RWPE2 (cell line): ENCODE results near the gene ZFHX3.

Experiments used
- ATAC-seq: fragments of 200-7000 bp; cut with Tn5 transposase; 3 replicates; pipeline ENCODE4 v1.9.1; 2021; ENCODE audit warnings: low read depth
- DNase-seq: peaks from one replicate; pipeline ENCODE4 v3.0.0-alpha.2; 2020; ENCODE audit warnings: low spot score
- H3K27ac ChIP-seq: fragments of 450-650 bp; 2 replicates; pipeline ENCODE4 v1.5.1; 2017; ENCODE audit warnings: mild to moderate bottlenecking; ENCODE audit not compliant: poor library complexity, severe bottlenecking
- H3K27me3 ChIP-seq: fragments of 250-450 bp; sonication (Bioruptor Pico); 2 replicates; pipeline ENCODE4 v1.5.1; 2021; ENCODE audit warnings: mild to moderate bottlenecking, moderate library complexity; ENCODE audit not compliant: insufficient read depth, poor library complexity, severe bottlenecking
- H3K36me3 ChIP-seq: fragments of 250-450 bp; sonication (Bioruptor Pico); 2 replicates; pipeline ENCODE4 v1.5.1; 2020; ENCODE audit warnings: low read depth, mild to moderate bottlenecking, moderate library complexity
- H3K4me1 ChIP-seq: fragments of 250-450 bp; sonication (Bioruptor Pico); 2 replicates; pipeline ENCODE4 v1.5.1; 2021; ENCODE audit warnings: mild to moderate bottlenecking, moderate library complexity; ENCODE audit not compliant: insufficient read depth, poor library complexity, severe bottlenecking
- H3K4me3 ChIP-seq: fragments of 250-450 bp; sonication (Bioruptor Pico); 2 replicates; pipeline ENCODE4 v1.5.1; 2021; ENCODE audit warnings: mild to moderate bottlenecking, moderate library complexity; ENCODE audit not compliant: severe bottlenecking
- H3K9me3 ChIP-seq: fragments of 250-450 bp; sonication (Bioruptor Pico); 2 replicates; pipeline ENCODE4 v1.5.1; 2021; ENCODE audit warnings: mild to moderate bottlenecking, moderate library complexity; ENCODE audit not compliant: severe bottlenecking
- CTCF ChIP-seq: fragments of 450-650 bp; IDR thresholded peaks from one replicate; pipeline ENCODE4 v1.5.1; 2017; ENCODE audit warnings: mild to moderate bottlenecking, moderate library complexity; ENCODE audit not compliant: poor library complexity, severe bottlenecking

The ZFHX3 gene

DNA sequence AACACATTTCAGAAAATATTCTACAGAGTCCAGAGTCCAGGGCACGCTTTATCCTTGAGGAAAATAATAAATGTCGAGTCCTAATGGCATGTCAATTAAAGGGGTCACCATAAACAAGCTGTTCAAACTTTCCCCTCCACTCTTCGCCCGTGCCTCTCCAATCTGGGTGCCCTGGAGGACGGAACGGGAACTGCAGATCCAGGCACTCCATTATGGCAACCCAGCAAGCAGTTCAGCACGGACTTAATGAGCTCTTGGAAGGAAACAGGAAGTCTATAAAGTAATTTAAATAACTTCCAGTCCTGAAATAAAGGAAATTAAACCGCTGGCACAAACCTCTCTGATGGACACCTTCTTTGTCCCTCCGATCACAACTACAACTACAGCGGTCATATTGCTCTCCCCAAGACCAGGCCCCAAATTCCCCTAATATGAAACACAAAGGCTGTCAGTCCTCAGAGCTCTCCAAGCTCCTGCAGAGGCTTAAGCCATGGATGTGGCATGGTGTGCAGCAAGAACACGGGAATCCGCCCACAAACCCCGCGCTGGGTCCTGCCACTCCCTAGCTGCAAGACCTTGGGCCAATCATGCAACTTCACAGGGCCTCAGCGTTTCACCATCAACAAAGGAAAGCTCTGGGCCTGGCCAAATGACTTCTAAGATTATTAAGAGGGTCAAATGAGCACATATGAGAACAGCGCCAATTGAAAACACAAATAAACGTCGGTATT lies 52.6 kb downstream of the ZFHX3 start:
- no peak overlapping the region for H3K4me3 ChIP-seq
- ATAC-seq = no peak
- H3K9me3 ChIP-seq = no peaks in the 10 kb centered on the region
- peak; percentile 17 for TF ChIP-seq CTCF
- DNase-seq = peak; percentile 19
- H3K27me3 ChIP-seq = no peaks in the 10 kb centered on the region
- peaks cover 3% of the 10 kb centered on the region; the same call in 1 of the 2 replicates for H3K36me3 ChIP-seq
- H3K4me1 ChIP-seq = peaks cover 56% of the 10 kb centered on the region
- no peak overlapping the region for H3K27ac ChIP-seq

DNA sequence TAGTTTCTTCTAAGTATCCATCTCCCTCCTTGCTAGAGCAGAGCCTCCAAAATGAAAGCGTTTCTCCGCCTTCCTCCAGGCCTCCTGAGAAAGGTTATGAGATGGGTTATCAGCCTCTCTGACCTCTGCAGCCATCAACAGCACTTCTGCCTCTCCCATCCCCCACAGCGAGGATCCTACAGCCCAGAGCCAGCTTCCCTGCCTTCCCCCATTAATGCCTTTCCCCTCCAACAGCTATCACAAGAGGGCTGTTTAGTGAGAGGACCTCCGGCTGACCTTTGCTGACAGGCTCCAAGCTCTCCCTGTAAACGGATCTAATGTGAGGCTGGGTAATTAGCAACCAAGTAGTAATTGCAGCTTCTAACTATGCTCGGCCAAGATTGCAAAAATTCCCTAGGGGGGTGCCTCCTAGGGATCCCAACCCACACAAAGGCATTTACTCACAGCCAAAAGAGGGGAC lies 55.8 kb downstream of the ZFHX3 start:
- DNase-seq = peak; percentile 23
- no peak for TF ChIP-seq CTCF
- ATAC-seq = no peak
- Histone ChIP-seq H3K4me3 (no peak overlapping the region), H3K9me3 (no peaks in the 10 kb centered on the region), H3K27me3 (no peaks in the 10 kb centered on the region), H3K27ac (peak overlapping the region; percentile 99), H3K36me3 (no peaks in the 10 kb centered on the region), H3K4me1 (peaks cover 76% of the 10 kb centered on the region)

GRCh38 chr16:72991644-72992043 lies 56.3 kb downstream of the ZFHX3 start:
- Histone ChIP-seq H3K36me3 (no peaks in the 10 kb centered on the region), H3K27ac (peak overlapping the region; percentile 99), H3K4me3 (no peak overlapping the region), H3K9me3 (no peaks in the 10 kb centered on the region), H3K27me3 (no peaks in the 10 kb centered on the region), H3K4me1 (peaks cover 76% of the 10 kb centered on the region)
- DNase-seq = peak; percentile 9
- no peak for TF ChIP-seq CTCF
- ATAC-seq = no peak

DNA sequence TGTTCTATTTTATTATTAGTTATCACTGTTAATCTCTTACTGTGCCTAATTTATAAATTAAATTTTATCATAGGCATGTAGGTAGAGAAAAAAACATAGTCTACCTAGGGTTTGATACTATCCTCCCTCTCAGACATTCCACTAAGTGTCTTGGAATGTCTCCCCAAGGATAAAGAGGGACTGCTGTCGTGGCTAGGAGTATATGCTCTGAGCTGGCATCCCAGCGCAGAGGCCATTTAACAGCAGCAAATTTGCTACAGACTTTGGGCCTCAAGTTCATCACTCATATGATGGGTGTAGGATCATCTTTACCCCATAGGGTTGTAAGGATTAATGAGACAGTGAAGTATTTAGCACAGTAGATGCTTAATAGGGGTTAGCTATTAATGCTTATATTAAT lies 56.7 kb downstream of the ZFHX3 start:
- peak overlapping the region; percentile 99 for H3K27ac ChIP-seq
- no peaks in the 10 kb centered on the region for H3K9me3 ChIP-seq
- H3K27me3 ChIP-seq = no peaks in the 10 kb centered on the region
- H3K4me1 ChIP-seq = peaks cover 73% of the 10 kb centered on the region
- no peak for TF ChIP-seq CTCF
- DNase-seq = peak; percentile 7
- ATAC-seq = no peak
- H3K4me3 ChIP-seq = no peak overlapping the region
- H3K36me3 ChIP-seq = no peaks in the 10 kb centered on the region

DNA sequence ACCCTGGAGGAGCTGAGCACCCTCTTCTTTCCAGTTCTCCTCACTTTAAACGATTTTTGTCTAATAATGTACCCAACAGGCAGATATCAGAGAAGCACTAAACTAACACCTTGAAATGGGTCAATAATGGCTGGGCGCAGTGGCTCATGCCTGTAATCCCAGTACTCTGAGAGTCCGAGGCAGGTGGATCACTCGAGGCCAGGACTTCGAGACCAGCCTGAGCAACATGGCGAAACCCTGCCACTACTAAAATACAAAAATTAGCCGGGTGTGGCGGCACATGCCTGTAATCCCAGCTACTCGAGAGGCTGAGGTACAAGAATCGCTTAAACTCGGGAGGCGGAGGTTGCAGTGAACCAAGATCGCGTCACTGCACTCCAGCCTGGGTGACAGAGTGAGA lies 57.4 kb downstream of the ZFHX3 start:
- H3K9me3 ChIP-seq = no peaks in the 10 kb centered on the region
- no peaks in the 10 kb centered on the region for H3K36me3 ChIP-seq
- H3K4me1 ChIP-seq = peaks cover 72% of the 10 kb centered on the region
- peak overlapping the region; percentile 99 for H3K27ac ChIP-seq
- ATAC-seq (no peak), DNase-seq (no peak)
- no peak for TF ChIP-seq CTCF
- no peak overlapping the region for H3K4me3 ChIP-seq
- no peaks in the 10 kb centered on the region for H3K27me3 ChIP-seq
